Uterus (tissue), 4 donors: ENCODE results near the gene PPP2R2B. TPM values are rescaled to one million over a fixed set of nuclear protein-coding genes. Genes with fewer than 3 reads are reported as not detected.

Experiments
- DNase-seq, 2 donors: peaks; one replicate each; pipeline ENCODE4 v3.0.0-alpha.2; 2019 to 2020
- H3K27ac ChIP-seq, 2 donors: fragments of 200-600 bp; sonication (generic); 1 replicate in 1 of 2; 2 replicates in 1 of 2; pipeline ENCODE4 v1.5.1; 2016 to 2018
- H3K27me3 ChIP-seq, 2 donors: fragments of 200-600 bp; sonication (generic); one replicate each; pipeline ENCODE4 v1.5.1; 2018 to 2019; ENCODE audit warnings: control low read depth in 1 of 2
- H3K36me3 ChIP-seq, 2 donors: fragments of 200-600 bp; sonication (generic); one replicate each; pipeline ENCODE4 v1.5.1; 2019; ENCODE audit warnings: control low read depth in 1 of 2
- H3K4me1 ChIP-seq, 2 donors: fragments of 200-600 bp; sonication (generic); one replicate each; pipeline ENCODE4 v1.5.1; 2018 to 2019; ENCODE audit warnings: control low read depth in 1 of 2
- H3K4me3 ChIP-seq, 2 donors: fragments of 200-600 bp; sonication (generic); 1 replicate in 1 of 2; 2 replicates in 1 of 2; pipeline ENCODE4 v1.5.1; 2018 to 2019; ENCODE audit warnings: mild to moderate bottlenecking in 1 of 2
- H3K9me3 ChIP-seq, 2 donors: fragments of 200-600 bp; sonication (generic); one replicate each; pipeline ENCODE4 v1.5.1; 2019; ENCODE audit warnings: control low read depth in 1 of 2
- CTCF ChIP-seq, 4 experiments: fragments of 200-600 bp in 2 of 4; fragments of 450-650 bp in 2 of 4; sonication (generic) in 2 of 4; IDR thresholded peaks; one replicate each; pipeline ENCODE4 v1.5.1; 2016 to 2019; ENCODE audit warnings: antibody characterized with exemption in 4 of 4, mild to moderate bottlenecking in 2 of 4, moderate library complexity in 1 of 4
- POLR2A ChIP-seq, 2 donors: fragments of 450-650 bp; IDR thresholded peaks; one replicate each; pipeline ENCODE4 v1.6.1; 2016; ENCODE audit warnings: antibody characterized with exemption in 2 of 2, mild to moderate bottlenecking in 1 of 2, moderate library complexity in 1 of 2
- intact Hi-C: fragments of 100-400 bp; cut with DNase I; formaldehyde crosslinking; loops from one replicate; pipeline ENCODE4 v1.15.1; 2023; ENCODE audit warnings: low total_unique reads
- total RNA-seq, 4 donors: library from RNA; depleted of rRNA in 3 of 4; stranded (reverse); fragments of >200 nt in 3 of 4; gene quantifications; one replicate each; pipeline versions ENCODE4 v1.1.0 to v1.2.4, GENCODE V29; 2014 to 2023
- donor health status: DM: yes; HTN: yes; CAD: no.

Gene PPP2R2B
- total RNA-seq, 4 donors from 2014 or later, result 0.26 to 14.8 (median 2.0) TPM; not detected in 1

- Histone ChIP-seq H3K4me1 (no peaks in the 10 kb centered on the region), H3K4me3 (no peak overlapping the region), H3K36me3 (no peaks in the 10 kb centered on the region), H3K9me3 (no peaks in the 10 kb centered on the region), H3K27ac (no peak overlapping the region), H3K27me3 (no peaks in the 10 kb centered on the region)
- intact Hi-C loops, result no loop called here
- TF ChIP-seq POLR2A (IDR thresholded peaks at IDR 0.05) (no peak), CTCF (IDR thresholded peaks at IDR 0.05) (no peak)
- DNase-seq, result no peak
Observed at GRCh38 chr5:146720107-146720506, 158.4 kb downstream of the PPP2R2B start.

- no peaks in the 10 kb centered on the region for H3K36me3 ChIP-seq
- TF ChIP-seq CTCF (IDR thresholded peaks at IDR 0.05) (no peak), POLR2A (IDR thresholded peaks at IDR 0.05) (no peak)
- no peak for DNase-seq
- intact Hi-C loops, result no loop called here
- no peak overlapping the region for H3K4me3 ChIP-seq
- H3K9me3 ChIP-seq, result no peaks in the 10 kb centered on the region
- no peak overlapping the region for H3K27ac ChIP-seq
- H3K4me1 ChIP-seq, result no peaks in the 10 kb centered on the region
- no peaks in the 10 kb centered on the region for H3K27me3 ChIP-seq
Observed at GRCh38 chr5:146719179-146719578, 159.4 kb downstream of the PPP2R2B start.

- Histone ChIP-seq H3K4me3 (no peak overlapping the region), H3K36me3 (no peaks in the 10 kb centered on the region), H3K27ac (no peak overlapping the region)
Observed at GRCh38 chr5:146718609-146719008, 159.9 kb downstream of the PPP2R2B start.

GRCh38 chr5:146717951-146718350, 160.6 kb downstream of the PPP2R2B start:
- H3K9me3 ChIP-seq, result no peaks in the 10 kb centered on the region
- TF ChIP-seq CTCF (IDR thresholded peaks at IDR 0.05) (no peak), POLR2A (IDR thresholded peaks at IDR 0.05) (no peak)
- intact Hi-C loops, result no loop called here

More at GRCh38 chr5:146718609-146719008, 159.9 kb downstream of the PPP2R2B start:
- intact Hi-C loops, result no loop called here
- no peaks in the 10 kb centered on the region for H3K4me1 ChIP-seq
- no peaks in the 10 kb centered on the region for H3K27me3 ChIP-seq
- no peak for DNase-seq
- TF ChIP-seq CTCF (IDR thresholded peaks at IDR 0.05), result no peak
- no peak for TF ChIP-seq POLR2A (IDR thresholded peaks at IDR 0.05)
- H3K9me3 ChIP-seq, result no peaks in the 10 kb centered on the region

GRCh38 chr5:146716636-146717035, 161.9 kb downstream of the PPP2R2B start:
- Histone ChIP-seq H3K4me3 (no peak overlapping the region), H3K27ac (no peak overlapping the region), H3K4me1 (no peaks in the 10 kb centered on the region), H3K27me3 (no peaks in the 10 kb centered on the region), H3K36me3 (no peaks in the 10 kb centered on the region), H3K9me3 (no peaks in the 10 kb centered on the region)
- intact Hi-C loops, result no loop called here
- TF ChIP-seq CTCF (IDR thresholded peaks at IDR 0.05) (no peak), POLR2A (IDR thresholded peaks at IDR 0.05) (no peak)
- DNase-seq, result no peak

More at GRCh38 chr5:146717951-146718350, 160.6 kb downstream of the PPP2R2B start:
- Histone ChIP-seq H3K36me3 (no peaks in the 10 kb centered on the region), H3K4me1 (no peaks in the 10 kb centered on the region), H3K4me3 (no peak overlapping the region), H3K27ac (no peak overlapping the region), H3K27me3 (no peaks in the 10 kb centered on the region)
- no peak for DNase-seq
